HEK293 (cell line): ENCODE measurements around the gene GLG1.

Experiments used
- CTCF ChIA-PET: fragments of 350-600 bp; formaldehyde crosslinking; extraction: SDS; loops from one replicate; lab custom pipeline; 2021; ENCODE audit warnings: antibody characterized with exemption; lab: Yijun Ruan, JAX
- POLR2A ChIA-PET: fragments of 300-600 bp; formaldehyde crosslinking; extraction: SDS; loops from one replicate; lab custom pipeline; 2020; ENCODE audit warnings: antibody characterized with exemption, inconsistent platforms; lab: Yijun Ruan, JAX
- H3K27ac ChIP-seq: fragments of 200-500 bp; sonication (Bioruptor generic); 2 replicates; pipeline ENCODE4 v1.5.1; 2014; ENCODE audit warnings: low read depth, low read length, control low read depth, inconsistent platforms; ENCODE audit errors: extremely low read depth
- H3K36me3 ChIP-seq, 2 experiments: fragments of 200-500 bp in 1 of 2; sonication (Bioruptor generic) in 1 of 2; 1 replicate in 1 of 2; 2 replicates in 1 of 2; pipeline ENCODE4 v1.5.1; 2014 to 2017; ENCODE audit warnings: inconsistent platforms in 2 of 2, low read length in 2 of 2; ENCODE audit not compliant: control insufficient read depth in 2 of 2, insufficient read depth in 1 of 2
- H3K4me1 ChIP-seq: fragments of 200-500 bp; sonication (Bioruptor generic); 2 replicates; pipeline ENCODE4 v1.5.1; 2014; ENCODE audit warnings: mild to moderate bottlenecking, low read length, inconsistent platforms; ENCODE audit not compliant: control insufficient read depth, insufficient read depth
- H3K4me3 ChIP-seq: 2 replicates; pipeline ENCODE4 v1.5.1; 2011; ENCODE audit warnings: low read depth, mild to moderate bottlenecking, control low read depth, low read length, moderate library complexity
- H3K9me3 ChIP-seq: fragments of 200-500 bp; sonication (Bioruptor generic); 2 replicates; pipeline ENCODE4 v1.5.1; 2014; ENCODE audit warnings: low read depth, low read length, inconsistent platforms; ENCODE audit not compliant: control insufficient read depth, insufficient read depth
- ATF2 ChIP-seq: fragments of 450-650 bp; formaldehyde crosslinking; IDR thresholded peaks from 2 replicates; pipeline ENCODE4 v1.5.1; 2016; ENCODE audit warnings: missing biosample characterization, missing genetic modification characterization, low read depth
- GLI2 ChIP-seq: fragments of 450-650 bp; formaldehyde crosslinking; IDR thresholded peaks from 2 replicates; pipeline ENCODE4; 2017; ENCODE audit warnings: missing biosample characterization, missing genetic modification characterization, low read depth, borderline replicate concordance
- KLF7 ChIP-seq: fragments of 450-650 bp; formaldehyde crosslinking; IDR thresholded peaks from 2 replicates; pipeline ENCODE4 v1.5.1; 2016; ENCODE audit warnings: missing biosample characterization, missing genetic modification characterization, borderline replicate concordance
- ZBTB48 ChIP-seq: fragments of 450-650 bp; formaldehyde crosslinking; IDR thresholded peaks from 2 replicates; pipeline ENCODE4 v1.5.1; 2016; ENCODE audit warnings: missing biosample characterization, missing genetic modification characterization
- ZNF121 ChIP-seq: fragments of 450-650 bp; formaldehyde crosslinking; IDR thresholded peaks from 2 replicates; pipeline ENCODE4 v1.5.1; 2016; ENCODE audit warnings: missing biosample characterization, missing genetic modification characterization
- ZNF140 ChIP-seq: fragments of 450-650 bp; formaldehyde crosslinking; IDR thresholded peaks from 2 replicates; pipeline ENCODE4 v1.5.1; 2016; ENCODE audit warnings: missing biosample characterization, missing genetic modification characterization
- ZNF335 ChIP-seq: fragments of 450-650 bp; formaldehyde crosslinking; conservative IDR thresholded peaks from 2 replicates; pipeline ENCODE4 v1.5.1; 2016; ENCODE audit warnings: missing biosample characterization, missing genetic modification characterization
- ZNF366 ChIP-seq: fragments of 450-650 bp; formaldehyde crosslinking; conservative IDR thresholded peaks from 2 replicates; pipeline ENCODE4 v1.5.1; 2016; ENCODE audit warnings: missing biosample characterization, missing genetic modification characterization
- ZNF394 ChIP-seq: fragments of 450-650 bp; formaldehyde crosslinking; IDR thresholded peaks from 2 replicates; pipeline ENCODE4 v1.5.1; 2016; ENCODE audit warnings: missing biosample characterization, missing genetic modification characterization, mild to moderate bottlenecking, moderate library complexity, borderline replicate concordance
- ZNF629 ChIP-seq: fragments of 450-650 bp; formaldehyde crosslinking; IDR thresholded peaks from 2 replicates; pipeline ENCODE4 v1.5.1; 2017; ENCODE audit warnings: missing biosample characterization, missing genetic modification characterization
- ZNF707 ChIP-seq: fragments of 450-650 bp; formaldehyde crosslinking; IDR thresholded peaks from 2 replicates; pipeline ENCODE4 v1.5.1; 2016; ENCODE audit warnings: missing biosample characterization, missing genetic modification characterization
- ZNF791 ChIP-seq: fragments of 450-650 bp; formaldehyde crosslinking; IDR thresholded peaks from 2 replicates; pipeline ENCODE4 v1.5.1; 2016; ENCODE audit warnings: missing biosample characterization, missing genetic modification characterization
- TF ChIP-seq, protein P1 (sequence below): fragments of 450-650 bp; formaldehyde crosslinking; IDR thresholded peaks from 2 replicates; pipeline ENCODE4 v1.5.1; 2017; ENCODE audit warnings: missing biosample characterization, missing genetic modification characterization

Gene GLG1

DNA sequence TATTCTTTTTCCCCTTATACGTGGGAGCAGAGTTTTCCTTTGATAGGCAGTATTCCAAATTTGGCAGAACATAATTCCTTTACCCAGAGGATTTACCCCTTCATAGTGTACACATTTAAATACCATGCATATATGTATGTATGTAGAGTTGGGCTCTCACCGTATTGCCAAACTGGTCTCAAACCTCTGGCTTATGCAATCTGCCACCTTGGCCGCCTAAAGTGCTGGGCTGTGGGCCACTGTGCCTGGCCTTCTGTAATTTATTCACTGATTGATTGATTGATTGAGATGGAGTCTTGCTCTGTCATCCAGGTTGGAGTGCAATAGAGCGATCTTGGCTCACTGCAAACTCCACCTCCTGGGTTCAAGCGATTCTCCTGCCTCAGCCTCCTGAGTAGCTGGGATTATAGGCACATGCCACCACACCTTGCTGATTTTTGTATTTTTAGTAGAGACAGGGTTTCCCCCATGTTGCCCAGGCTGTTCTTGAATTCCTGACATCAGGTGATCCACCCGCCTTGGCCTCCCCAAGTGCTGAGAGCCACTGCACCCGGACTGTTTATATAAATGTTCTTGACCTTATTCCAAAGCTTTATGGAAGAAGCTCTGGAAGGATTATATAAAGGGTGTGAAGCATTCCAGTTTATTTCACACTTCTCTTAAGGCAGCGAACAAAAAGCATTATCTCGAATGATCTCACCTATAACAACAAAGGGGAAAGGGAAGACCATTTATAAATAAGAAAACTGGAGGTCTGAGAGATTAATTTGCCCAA is 14.9 kb downstream of the GLG1 start:
- Histone ChIP-seq H3K4me1 (peaks cover 9% of the 10 kb centered on the region), H3K9me3 (no peaks in the 10 kb centered on the region), H3K27ac (no peak overlapping the region), H3K36me3 (no peaks in the 10 kb centered on the region; a peak in 1 of 3 replicates), H3K4me3 (no peak overlapping the region)
- ChIA-PET CTCF (no interaction called here), POLR2A (interaction anchor here (1.6 kb wide), 1 partner anchor 15 kb away, joined by 4 read pairs; the partner anchor contains the start of gene GLG1)
- TF ChIP-seq ZNF140 (tag by site-specific recombination), result no peak
- TF ChIP-seq KLF7 (tag by site-specific recombination), result no peak

GRCh38 chr16:74586948-74587347 is 20.0 kb downstream of the GLG1 start:
- Histone ChIP-seq H3K27ac (no peak overlapping the region), H3K4me3 (no peak overlapping the region), H3K9me3 (no peaks in the 10 kb centered on the region), H3K4me1 (0 out of 2 replicates have a peak, but pooled peaks cover 3% of the 10 kb centered on the region), H3K36me3 (no peaks in the 10 kb centered on the region; a peak in 1 of 3 replicates)
- peak; percentile 59 for TF ChIP-seq ATF2
- TF ChIP-seq ZNF394 (tag by site-specific recombination), result no peak
- no peak for TF ChIP-seq ZNF791 (tag by site-specific recombination)
- TF ChIP-seq GLI2 (tag by site-specific recombination), result no peak
- TF ChIP-seq ZNF366 (tag by site-specific recombination), result 0 out of 2 replicates have a peak, but pooled peaks have one; percentile 10
- peak; percentile 24; the same call in 1 of the 2 replicates for TF ChIP-seq ZNF629
- TF ChIP-seq ZBTB48, result 0 out of 2 replicates have a peak, but pooled peaks have one; percentile 49
- ChIA-PET CTCF (interaction anchor here (0.6 kb wide), 1 partner anchor 28 kb away, joined by 4 read pairs; no protein-coding TSS in a partner anchor), POLR2A (no interaction called here)

DNA sequence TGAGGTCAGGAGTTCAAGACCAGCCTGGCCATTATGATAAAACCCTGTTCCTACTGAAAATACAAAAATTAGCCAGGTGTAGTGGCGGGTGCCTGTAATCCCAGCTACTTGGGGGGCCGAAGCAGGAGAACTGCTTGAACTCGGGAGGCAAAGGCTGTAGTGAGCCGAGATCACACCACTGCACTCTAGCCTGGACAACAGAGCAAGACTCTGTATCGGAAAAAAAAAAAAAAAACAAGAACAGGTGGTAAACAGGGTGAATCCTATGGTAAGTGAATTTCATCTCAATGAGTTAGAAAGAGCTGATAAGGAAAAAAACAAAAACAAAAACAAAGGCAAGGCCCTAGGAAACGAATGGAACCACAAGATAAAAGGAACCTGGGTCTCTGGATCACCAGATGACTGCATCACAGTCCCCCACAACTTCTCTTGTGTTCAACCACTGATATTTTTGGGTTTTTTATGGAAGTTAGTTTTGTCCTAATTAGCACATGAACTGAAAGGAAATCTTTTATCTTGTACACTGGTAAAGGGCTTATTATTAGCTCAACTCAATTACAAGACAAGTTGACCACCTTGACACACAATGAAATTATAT is 21.0 kb downstream of the GLG1 start:
- Histone ChIP-seq H3K9me3 (no peaks in the 10 kb centered on the region), H3K4me3 (no peak overlapping the region), H3K4me1 (0 out of 2 replicates have a peak, but pooled peaks cover 3% of the 10 kb centered on the region), H3K27ac (no peak overlapping the region), H3K36me3 (no peaks in the 10 kb centered on the region; a peak in 1 of 3 replicates)
- CTCF ChIA-PET, result interaction anchor here (0.6 kb wide), 1 partner anchor 118 kb away, joined by 5 read pairs; no protein-coding TSS in a partner anchor
- TF ChIP-seq ZNF121 (tag by site-specific recombination), result 0 out of 2 replicates have a peak, but pooled peaks have one; percentile 38
- TF ChIP-seq, protein P1, sequence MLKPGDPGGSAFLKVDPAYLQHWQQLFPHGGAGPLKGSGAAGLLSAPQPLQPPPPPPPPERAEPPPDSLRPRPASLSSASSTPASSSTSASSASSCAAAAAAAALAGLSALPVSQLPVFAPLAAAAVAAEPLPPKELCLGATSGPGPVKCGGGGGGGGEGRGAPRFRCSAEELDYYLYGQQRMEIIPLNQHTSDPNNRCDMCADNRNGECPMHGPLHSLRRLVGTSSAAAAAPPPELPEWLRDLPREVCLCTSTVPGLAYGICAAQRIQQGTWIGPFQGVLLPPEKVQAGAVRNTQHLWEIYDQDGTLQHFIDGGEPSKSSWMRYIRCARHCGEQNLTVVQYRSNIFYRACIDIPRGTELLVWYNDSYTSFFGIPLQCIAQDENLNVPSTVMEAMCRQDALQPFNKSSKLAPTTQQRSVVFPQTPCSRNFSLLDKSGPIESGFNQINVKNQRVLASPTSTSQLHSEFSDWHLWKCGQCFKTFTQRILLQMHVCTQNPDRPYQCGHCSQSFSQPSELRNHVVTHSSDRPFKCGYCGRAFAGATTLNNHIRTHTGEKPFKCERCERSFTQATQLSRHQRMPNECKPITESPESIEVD (tag by site-specific recombination), result no peak
- POLR2A ChIA-PET, result no interaction called here

DNA sequence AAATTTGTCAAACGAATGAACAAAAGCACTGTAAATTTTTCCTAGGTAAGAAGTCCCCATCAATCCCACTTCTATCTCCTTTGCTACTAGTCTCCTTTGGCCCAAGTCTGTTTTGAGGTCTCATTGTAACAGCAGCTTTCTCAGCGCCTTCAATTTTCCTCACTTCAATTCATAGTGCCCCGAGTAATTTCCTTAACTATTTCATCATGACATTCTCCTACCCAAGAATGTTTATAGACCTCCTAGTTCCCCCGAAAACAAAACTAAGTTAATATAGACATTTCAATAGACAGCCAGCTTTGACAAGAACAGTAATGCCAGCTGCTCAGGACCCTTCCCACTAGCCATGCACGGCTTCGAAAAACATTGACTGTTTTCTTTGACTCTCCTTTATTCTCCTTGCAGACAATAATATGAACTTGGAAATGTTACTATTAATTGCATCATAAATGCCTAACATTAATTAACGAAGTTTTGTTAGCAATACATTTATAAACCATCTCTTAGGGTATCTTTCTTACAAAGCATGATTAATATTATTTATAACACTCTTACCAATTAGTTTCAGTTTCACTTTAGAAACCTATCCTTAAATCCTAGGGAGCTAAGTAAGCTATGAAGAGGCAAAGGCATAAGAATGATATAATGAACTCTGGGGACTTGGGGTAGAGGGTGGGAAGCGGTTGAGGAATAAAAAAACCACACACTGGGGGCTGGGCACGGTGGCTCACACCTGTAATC is 22.8 kb downstream of the GLG1 start:
- no peak for TF ChIP-seq ZNF707
- 0 out of 2 replicates have a peak, but pooled peaks have one; percentile 21 for TF ChIP-seq ZNF335
- H3K4me3 ChIP-seq, result no peak overlapping the region
- POLR2A ChIA-PET, result no interaction called here
- no peak overlapping the region for H3K27ac ChIP-seq
- H3K4me1 ChIP-seq, result peaks cover 5% of the 10 kb centered on the region
- CTCF ChIA-PET, result interaction anchor here (0.7 kb wide), 1 partner anchor 13 kb away, joined by 4 read pairs; no protein-coding TSS in a partner anchor
- H3K9me3 ChIP-seq, result no peaks in the 10 kb centered on the region
- no peaks in the 10 kb centered on the region for H3K36me3 ChIP-seq
